HG03159 (cell line): ENCODE results near the gene PCDHGA6.

Source experiments
- ATAC-seq: cut with Tn5 transposase; IDR thresholded peaks from one replicate; pipeline ENCODE4 v1.9.1; 2021; ENCODE audit warnings: mild to moderate bottlenecking, moderate library complexity; ENCODE audit not compliant: unreplicated experiment

PCDHGA6 gene

DNA sequence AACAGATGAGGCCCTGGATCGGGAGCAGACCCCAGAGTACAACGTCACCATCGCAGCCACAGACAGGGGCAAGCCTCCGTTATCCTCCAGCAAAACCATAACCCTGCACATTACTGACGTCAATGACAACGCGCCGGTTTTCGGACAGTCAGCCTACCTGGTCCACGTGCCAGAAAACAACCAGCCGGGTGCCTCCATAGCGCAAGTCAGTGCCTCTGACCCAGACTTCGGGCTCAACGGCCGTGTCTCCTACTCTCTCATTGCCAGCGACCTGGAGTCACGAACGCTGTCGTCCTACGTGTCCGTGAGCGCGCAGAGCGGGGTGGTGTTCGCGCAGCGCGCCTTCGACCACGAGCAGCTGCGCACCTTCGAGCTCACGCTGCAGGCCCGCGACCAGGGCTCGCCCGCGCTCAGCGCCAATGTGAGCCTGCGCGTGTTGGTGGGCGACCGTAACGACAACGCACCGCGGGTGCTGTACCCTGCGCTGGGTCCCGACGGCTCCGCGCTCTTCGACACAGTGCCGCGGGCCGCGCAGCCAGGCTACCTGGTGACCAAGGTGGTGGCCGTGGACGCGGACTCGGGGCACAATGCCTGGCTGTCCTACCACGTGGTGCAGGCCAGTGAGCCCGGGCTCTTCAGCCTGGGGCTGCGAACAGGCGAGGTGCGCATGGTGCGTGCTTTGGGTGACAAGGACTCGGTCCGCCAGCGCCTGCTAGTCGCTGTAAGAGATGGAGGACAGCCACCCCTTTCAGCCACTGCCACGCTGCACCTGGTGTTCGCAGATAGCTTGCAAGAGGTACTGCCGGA is 45.6 kb downstream of the PCDHGA6 start:
- ATAC-seq: no peak

GRCh38 chr5:141420855-141421488 is 47.3 kb downstream of the PCDHGA6 start, which contains the start of gene PCDHGA11:
TSS of gene PCDHGA11 (plus strand) at chr5:141421051. CDS start at chr5:141421228, 177 bp downstream.
- ATAC-seq: peak; percentile 44

DNA sequence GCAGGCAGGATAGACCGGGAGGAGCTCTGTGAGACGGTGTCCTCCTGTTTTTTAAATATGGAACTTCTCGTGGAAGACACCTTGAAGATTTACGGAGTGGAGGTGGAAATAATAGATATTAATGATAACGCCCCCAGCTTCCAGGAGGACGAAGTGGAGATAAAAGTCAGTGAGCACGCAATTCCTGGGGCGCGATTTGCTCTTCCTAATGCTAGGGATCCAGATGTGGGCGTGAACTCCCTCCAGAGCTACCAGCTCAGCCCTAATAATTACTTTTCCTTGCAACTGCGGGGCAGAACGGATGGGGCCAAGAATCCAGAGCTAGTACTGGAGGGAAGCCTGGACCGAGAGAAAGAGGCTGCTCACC is 47.8 kb downstream of the PCDHGA6 start:
- ATAC-seq: no peak

DNA sequence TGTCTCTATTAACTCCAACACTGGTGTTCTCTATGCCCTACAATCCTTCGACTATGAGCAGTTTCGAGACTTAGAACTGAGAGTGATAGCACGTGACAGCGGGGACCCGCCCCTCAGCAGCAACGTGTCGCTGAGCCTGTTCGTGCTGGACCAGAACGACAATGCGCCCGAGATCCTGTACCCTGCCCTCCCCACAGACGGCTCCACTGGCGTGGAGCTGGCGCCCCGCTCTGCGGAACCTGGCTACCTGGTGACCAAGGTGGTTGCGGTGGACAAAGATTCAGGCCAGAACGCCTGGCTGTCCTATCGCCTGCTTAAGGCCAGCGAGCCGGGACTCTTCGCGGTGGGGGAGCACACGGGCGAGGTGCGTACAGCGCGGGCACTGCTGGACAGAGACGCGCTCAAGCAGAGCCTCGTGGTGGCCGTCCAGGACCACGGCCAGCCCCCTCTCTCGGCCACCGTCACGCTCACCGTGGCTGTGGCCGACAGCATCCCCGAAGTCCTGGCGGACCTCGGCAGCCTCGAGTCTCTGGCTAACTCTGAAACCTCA is 49.1 kb downstream of the PCDHGA6 start:
- no peak for ATAC-seq

DNA sequence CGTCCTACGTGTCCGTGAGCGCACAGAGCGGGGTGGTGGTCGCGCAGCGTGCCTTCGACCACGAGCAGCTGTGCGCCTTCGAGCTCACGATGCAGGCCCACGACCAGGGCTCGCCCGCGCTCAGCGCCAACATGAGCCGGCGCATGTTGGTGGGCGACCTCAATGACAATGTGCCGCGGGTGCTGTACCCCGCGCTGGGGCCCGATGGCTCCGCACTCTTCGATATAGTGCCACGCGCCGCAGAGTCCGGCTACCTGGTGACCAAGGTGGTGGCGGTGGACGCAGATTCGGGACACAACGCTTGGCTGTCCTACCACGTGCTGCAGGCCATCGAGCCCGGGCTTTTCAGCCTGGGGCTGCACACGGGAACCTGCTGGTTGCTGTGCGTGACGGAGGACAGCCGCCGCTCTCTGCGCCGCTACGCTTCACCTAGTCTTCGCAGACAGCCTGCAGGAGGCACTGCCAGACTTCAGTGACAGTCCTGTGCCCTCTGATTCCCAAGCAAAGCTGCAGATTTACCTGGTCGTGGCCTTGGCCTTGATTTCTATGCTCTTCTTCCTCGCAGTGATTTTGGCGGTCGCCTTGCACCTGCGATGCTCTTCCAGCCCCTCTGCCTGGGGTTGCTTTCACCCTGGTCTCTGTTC is 54.2 kb downstream of the PCDHGA6 start:
- no peak for ATAC-seq
